ENCODE measurements around the gene ENKD1. TPM values are rescaled to one million over a fixed set of nuclear protein-coding genes. Genes with fewer than 3 reads are reported as not detected.

ENKD1 gene
- total and polyA plus RNA-seq, 2 of the 4 experiments (the other 2 are of a cell fraction): 2.9 to 6.3 TPM

GRCh38 chr16:67702130-67702529 lies 35.6 kb upstream of the ENKD1 start:
- H3K9me1 ChIP-seq (ENCODE audit: insufficient read depth, low read length): peaks cover 7% of the 10 kb centered on the region; the same call in 1 of the 2 replicates
- H2AFZ ChIP-seq (replicated peaks; ENCODE audit: low read length, poor library complexity): no peak overlapping the region
- no peak overlapping the region for H3K4me3 ChIP-seq (ENCODE audit: insufficient read depth, low read depth, low read length)
- no peak overlapping the region for H2AK5ac ChIP-seq (ENCODE audit: low read depth, low read length)
- TF ChIP-seq RFX5 (IDR thresholded peaks at IDR 0.05; ENCODE audit: low read depth, low read length): no peak
- no peak for TF ChIP-seq MXI1 (IDR thresholded peaks at IDR 0.05; ENCODE audit: borderline replicate concordance, low read depth, low read length)
- no peak for TF ChIP-seq BHLHE40 (IDR thresholded peaks at IDR 0.05; ENCODE audit: low read depth, low read length)
- TF ChIP-seq RCOR1 (IDR thresholded peaks at IDR 0.05; ENCODE audit: insufficient replicate concordance, low read length): no peak
- TF ChIP-seq NFE2L2 (IDR thresholded peaks at IDR 0.05; ENCODE audit: low read depth, low read length): no peak
- TF ChIP-seq CEBPB (IDR thresholded peaks at IDR 0.05; ENCODE audit: low read depth, low read length): no peak
- TF ChIP-seq, protein P1, sequence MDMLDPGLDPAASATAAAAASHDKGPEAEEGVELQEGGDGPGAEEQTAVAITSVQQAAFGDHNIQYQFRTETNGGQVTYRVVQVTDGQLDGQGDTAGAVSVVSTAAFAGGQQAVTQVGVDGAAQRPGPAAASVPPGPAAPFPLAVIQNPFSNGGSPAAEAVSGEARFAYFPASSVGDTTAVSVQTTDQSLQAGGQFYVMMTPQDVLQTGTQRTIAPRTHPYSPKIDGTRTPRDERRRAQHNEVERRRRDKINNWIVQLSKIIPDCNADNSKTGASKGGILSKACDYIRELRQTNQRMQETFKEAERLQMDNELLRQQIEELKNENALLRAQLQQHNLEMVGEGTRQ (IDR thresholded peaks at IDR 0.05; ENCODE audit: low read depth, low read length): no peak
- no peak for TF ChIP-seq MAZ (IDR thresholded peaks at IDR 0.05; ENCODE audit: borderline replicate concordance, low read depth, low read length)
- TF ChIP-seq, protein P2, sequence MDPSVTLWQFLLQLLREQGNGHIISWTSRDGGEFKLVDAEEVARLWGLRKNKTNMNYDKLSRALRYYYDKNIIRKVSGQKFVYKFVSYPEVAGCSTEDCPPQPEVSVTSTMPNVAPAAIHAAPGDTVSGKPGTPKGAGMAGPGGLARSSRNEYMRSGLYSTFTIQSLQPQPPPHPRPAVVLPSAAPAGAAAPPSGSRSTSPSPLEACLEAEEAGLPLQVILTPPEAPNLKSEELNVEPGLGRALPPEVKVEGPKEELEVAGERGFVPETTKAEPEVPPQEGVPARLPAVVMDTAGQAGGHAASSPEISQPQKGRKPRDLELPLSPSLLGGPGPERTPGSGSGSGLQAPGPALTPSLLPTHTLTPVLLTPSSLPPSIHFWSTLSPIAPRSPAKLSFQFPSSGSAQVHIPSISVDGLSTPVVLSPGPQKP (IDR thresholded peaks at IDR 0.05; ENCODE audit: borderline replicate concordance, low read depth, low read length): no peak
- no peak for TF ChIP-seq MAFK (IDR thresholded peaks at IDR 0.05; ENCODE audit: low read depth, low read length)
- H3K23ac ChIP-seq (ENCODE audit: low read depth, low read length): no peak overlapping the region
- no TSS peak for BruUV-seq (replicated peaks)
- no peak overlapping the region for H3K18ac ChIP-seq (ENCODE audit: low read depth, low read length)
- no peak overlapping the region for H4K8ac ChIP-seq (ENCODE audit: low read depth in 2 of 2, low read length in 2 of 2)
- dilution Hi-C loops (cut with HindIII; ENCODE audit: low sequenced_read_pairs, unreplicated experiment) (no loop called here), intact Hi-C loops (cut with micrococcal nuclease) (no loop called here), in situ Hi-C loops (cut with MboI; ENCODE audit: low sequenced_read_pairs) (no loop called here)
- H3K27me3 ChIP-seq (ENCODE audit: control insufficient read depth, insufficient read depth, low read length): no peaks in the 10 kb centered on the region
- ChIA-PET POLR2A (ENCODE audit: unreplicated experiment) (no interaction called here), CTCF (no interaction called here)
- no peak overlapping the region for H2BK120ac ChIP-seq (ENCODE audit: low read depth, low read length)
- DNase-seq: no peak
- H2BK5ac ChIP-seq (ENCODE audit: low read depth, low read length, poor library complexity, severe bottlenecking): no peak overlapping the region
- WGBS, 2 experiments (ENCODE audit: extremely low coverage in 2 of 2, insufficient read length in 1 of 2): no CpG with 5 or more reads among the region's 4 CpGs
- H2BK15ac ChIP-seq (ENCODE audit: low read depth, low read length): no peak overlapping the region
- no peak overlapping the region for H2BK20ac ChIP-seq (ENCODE audit: low read depth, low read length)
- H3K56ac ChIP-seq (ENCODE audit: extremely low read depth, insufficient read depth, low read length): no peak overlapping the region
- no peak for ATAC-seq (ENCODE audit: low read depth)
- no peak overlapping the region for H4K5ac ChIP-seq (ENCODE audit: low read depth, low read length)
- no peak overlapping the region for H3K4me2 ChIP-seq (ENCODE audit: low read depth, low read length)
- H3K4me1 ChIP-seq (ENCODE audit: control insufficient read depth, insufficient read depth, low read length): no peaks in the 10 kb centered on the region
- no peak overlapping the region for H3K9ac ChIP-seq (ENCODE audit: low read depth, low read length)
- H4K20me1 ChIP-seq (ENCODE audit: insufficient read depth, low read length): peaks cover 18% of the 10 kb centered on the region; the same call in 1 of the 2 replicates
- H4K91ac ChIP-seq (ENCODE audit: insufficient read depth, low read depth, low read length): no peak overlapping the region
- H3K14ac ChIP-seq (replicated peaks; ENCODE audit: low read depth, low read length): no peak overlapping the region
- no peak overlapping the region for H3K27ac ChIP-seq (ENCODE audit: insufficient read depth, low read length)
- H3K36me3 ChIP-seq (ENCODE audit: control insufficient read depth, insufficient read depth, low read length): no peaks in the 10 kb centered on the region
- no peak overlapping the region for H2AK9ac ChIP-seq (replicated peaks; ENCODE audit: low read depth, low read length, poor library complexity)
- no peak overlapping the region for H3K4ac ChIP-seq (ENCODE audit: low read depth, low read length)
- H3K79me1 ChIP-seq (ENCODE audit: low read depth in 1 of 2, low read length in 2 of 2): peaks cover 9 to 45% of the 10 kb centered on the region in 2 experiments
- H3K9me3 ChIP-seq (ENCODE audit: control insufficient read depth, insufficient read depth, low read length): no peaks in the 10 kb centered on the region
